GM10266 (cell line): ENCODE results near the gene TUBA4A.

Source experiments
- DNase-seq: peaks from one replicate; pipeline ENCODE4 v3.0.0; 2012; ENCODE audit errors: extremely low spot score
- TF ChIP-seq, protein P1 (sequence below): IDR thresholded peaks from 2 replicates; pipeline ENCODE4 v1.5.1; 2012; ENCODE audit warnings: mild to moderate bottlenecking, low read depth; ENCODE audit not compliant: control insufficient read depth, insufficient read depth; ENCODE audit errors: missing control alignments

Gene TUBA4A

DNA sequence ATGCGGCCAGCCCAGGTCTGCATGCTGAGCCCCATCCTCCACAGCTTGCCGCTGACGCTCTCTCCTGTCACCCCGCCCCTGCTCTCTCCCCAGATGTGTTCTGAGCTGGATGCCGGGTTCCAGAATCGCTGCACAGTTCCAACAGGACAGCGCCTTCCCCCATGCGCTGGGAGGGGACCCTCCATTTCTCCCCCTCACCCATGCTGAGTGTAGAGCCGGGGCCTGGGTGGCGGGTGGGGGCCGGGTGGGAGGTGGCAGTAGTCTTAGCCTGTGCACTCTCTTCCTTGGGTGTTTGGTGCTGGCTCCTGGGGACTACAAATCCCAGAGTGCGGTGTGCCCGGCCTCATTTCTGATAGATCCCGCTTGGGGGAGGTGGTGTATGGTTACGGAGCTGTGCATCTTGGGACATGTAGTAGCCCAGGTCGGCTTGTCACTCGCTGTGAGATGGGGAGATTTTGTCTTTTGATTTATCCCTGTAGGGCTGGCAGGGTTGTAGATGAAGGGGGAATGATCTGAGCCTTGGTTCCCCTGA is 32.2 kb upstream of the TUBA4A start:
- no peak for DNase-seq

GRCh38 chr2:219285373-219285735 is 31.6 kb upstream of the TUBA4A start:
- no peak for DNase-seq
- TF ChIP-seq, protein P1, sequence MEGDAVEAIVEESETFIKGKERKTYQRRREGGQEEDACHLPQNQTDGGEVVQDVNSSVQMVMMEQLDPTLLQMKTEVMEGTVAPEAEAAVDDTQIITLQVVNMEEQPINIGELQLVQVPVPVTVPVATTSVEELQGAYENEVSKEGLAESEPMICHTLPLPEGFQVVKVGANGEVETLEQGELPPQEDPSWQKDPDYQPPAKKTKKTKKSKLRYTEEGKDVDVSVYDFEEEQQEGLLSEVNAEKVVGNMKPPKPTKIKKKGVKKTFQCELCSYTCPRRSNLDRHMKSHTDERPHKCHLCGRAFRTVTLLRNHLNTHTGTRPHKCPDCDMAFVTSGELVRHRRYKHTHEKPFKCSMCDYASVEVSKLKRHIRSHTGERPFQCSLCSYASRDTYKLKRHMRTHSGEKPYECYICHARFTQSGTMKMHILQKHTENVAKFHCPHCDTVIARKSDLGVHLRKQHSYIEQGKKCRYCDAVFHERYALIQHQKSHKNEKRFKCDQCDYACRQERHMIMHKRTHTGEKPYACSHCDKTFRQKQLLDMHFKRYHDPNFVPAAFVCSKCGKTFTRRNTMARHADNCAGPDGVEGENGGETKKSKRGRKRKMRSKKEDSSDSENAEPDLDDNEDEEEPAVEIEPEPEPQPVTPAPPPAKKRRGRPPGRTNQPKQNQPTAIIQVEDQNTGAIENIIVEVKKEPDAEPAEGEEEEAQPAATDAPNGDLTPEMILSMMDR: no peak

More for the DNA sequence above, 32.2 kb upstream of the TUBA4A start:
- TF ChIP-seq, protein P1: no peak

GRCh38 chr2:219284501-219285372 is 31.0 kb upstream of the TUBA4A start:
- DNase-seq: no peak
- TF ChIP-seq, protein P1: no peak

GRCh38 chr2:219282943-219283581 is 29.3 kb upstream of the TUBA4A start:
- TF ChIP-seq, protein P1: no peak
- DNase-seq: no peak

DNA sequence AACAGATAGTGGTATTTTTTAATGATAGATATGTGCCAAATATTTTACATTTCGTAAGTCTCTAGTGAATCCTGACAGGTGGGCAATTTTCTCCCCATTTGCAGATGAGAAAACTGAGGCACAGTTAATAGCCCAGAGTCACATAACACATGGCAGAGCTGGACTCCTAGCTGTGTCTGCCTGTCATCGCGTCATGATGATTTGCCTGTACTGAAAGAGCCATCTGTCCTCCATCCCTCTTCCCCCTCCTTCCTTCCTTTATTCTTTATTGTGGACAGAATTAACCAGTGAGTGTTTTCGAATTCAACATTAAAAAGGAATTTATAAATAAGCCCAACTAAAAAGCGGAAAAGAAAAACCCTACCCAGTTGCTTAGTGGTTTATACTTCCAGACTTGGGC is 28.7 kb upstream of the TUBA4A start:
- TF ChIP-seq, protein P1: no peak
- no peak for DNase-seq

DNA sequence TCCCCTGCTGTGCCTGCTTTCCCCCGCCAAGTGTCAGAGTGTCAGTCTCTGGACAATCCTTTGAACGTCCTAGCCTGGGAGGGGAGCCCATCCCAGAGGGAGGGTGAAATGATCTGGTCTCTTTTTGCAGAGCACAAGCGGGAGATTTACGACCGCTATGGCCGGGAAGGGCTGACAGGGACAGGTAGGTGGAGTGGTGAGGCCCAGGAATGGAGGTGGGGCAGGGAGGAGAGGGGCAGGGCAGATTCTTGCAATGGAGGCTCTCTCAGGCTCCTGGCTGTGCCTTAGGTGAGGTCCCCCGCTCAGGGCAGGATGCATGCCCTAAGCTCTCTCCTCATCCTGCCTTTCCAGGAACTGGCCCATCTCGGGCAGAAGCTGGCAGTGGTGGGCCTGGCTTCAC is 27.9 kb upstream of the TUBA4A start:
- TF ChIP-seq, protein P1: no peak
- DNase-seq: no peak

- DNase-seq: no peak
- TF ChIP-seq, protein P1: no peak
These were observed 26.9 kb upstream of the TUBA4A start for GRCh38 chr2:219280651-219281050.
